Measurements from ENCODE around the gene KLK3.

- TF ChIP-seq POLR2AphosphoS5 (IDR thresholded peaks at IDR 0.05; ENCODE audit: low read depth): no peak
- TF ChIP-seq, protein P1, sequence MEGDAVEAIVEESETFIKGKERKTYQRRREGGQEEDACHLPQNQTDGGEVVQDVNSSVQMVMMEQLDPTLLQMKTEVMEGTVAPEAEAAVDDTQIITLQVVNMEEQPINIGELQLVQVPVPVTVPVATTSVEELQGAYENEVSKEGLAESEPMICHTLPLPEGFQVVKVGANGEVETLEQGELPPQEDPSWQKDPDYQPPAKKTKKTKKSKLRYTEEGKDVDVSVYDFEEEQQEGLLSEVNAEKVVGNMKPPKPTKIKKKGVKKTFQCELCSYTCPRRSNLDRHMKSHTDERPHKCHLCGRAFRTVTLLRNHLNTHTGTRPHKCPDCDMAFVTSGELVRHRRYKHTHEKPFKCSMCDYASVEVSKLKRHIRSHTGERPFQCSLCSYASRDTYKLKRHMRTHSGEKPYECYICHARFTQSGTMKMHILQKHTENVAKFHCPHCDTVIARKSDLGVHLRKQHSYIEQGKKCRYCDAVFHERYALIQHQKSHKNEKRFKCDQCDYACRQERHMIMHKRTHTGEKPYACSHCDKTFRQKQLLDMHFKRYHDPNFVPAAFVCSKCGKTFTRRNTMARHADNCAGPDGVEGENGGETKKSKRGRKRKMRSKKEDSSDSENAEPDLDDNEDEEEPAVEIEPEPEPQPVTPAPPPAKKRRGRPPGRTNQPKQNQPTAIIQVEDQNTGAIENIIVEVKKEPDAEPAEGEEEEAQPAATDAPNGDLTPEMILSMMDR (IDR thresholded peaks at IDR 0.05; ENCODE audit: insufficient read depth, low read length): no peak
- no peak for TF ChIP-seq REST (IDR thresholded peaks at IDR 0.05; ENCODE audit: insufficient replicate concordance, low read depth)
These were observed 3.1 kb upstream of the KLK3 start for GRCh38 chr19:50851620-50852019.

Measured in HL-60 (cell line).